Measurements from ENCODE around the gene SHC4. TPM values are rescaled to one million over a fixed set of nuclear protein-coding genes. Genes with fewer than 3 reads are reported as not detected.

Gene SHC4
- total and polyA plus RNA-seq, 7 donors: under 0.01 to 4.6 (median 2.2) TPM; not detected in 1

- intact Hi-C loops (cut with DNase I): loop anchor here (5.0 kb wide), 3 partner anchors 87 to 542 kb away; partner anchors contain the start of genes SECISBP2L and SHC4
- no peaks in the 10 kb centered on the region for H3K36me3 ChIP-seq
- no peak overlapping the region for H3K4me3 ChIP-seq
- no peak for DNase-seq
- no peaks in the 10 kb centered on the region for H3K27me3 ChIP-seq
- no peaks in the 10 kb centered on the region for H3K9me3 ChIP-seq
- 69 to 74% methylated on average over 2 of the region's 2 CpGs for WGBS, 2 donors
- H3K27ac ChIP-seq: no peak overlapping the region
- TF ChIP-seq EP300 (IDR thresholded peaks at IDR 0.05): no peak
- TF ChIP-seq CTCF (IDR thresholded peaks at IDR 0.05): no peak
- no peak for TF ChIP-seq POLR2AphosphoS5 (IDR thresholded peaks at IDR 0.05)
- TF ChIP-seq POLR2A (IDR thresholded peaks at IDR 0.05): no peak
- peaks cover 0 to 19% (median 11%) of the 10 kb centered on the region in 4 donors for H3K4me1 ChIP-seq
These were observed 88.3 kb downstream of the SHC4 start for GRCh38 chr15:48875241-48875960.

- Histone ChIP-seq H3K9me3 (no peaks in the 10 kb centered on the region), H3K36me3 (no peaks in the 10 kb centered on the region), H3K27me3 (no peaks in the 10 kb centered on the region), H3K27ac (no peak overlapping the region), H3K4me1 (no peaks in the 10 kb centered on the region), H3K4me3 (no peak overlapping the region)
- no peak for DNase-seq
- WGBS, 2 donors: 55 to 85% methylated on average over 2 of the region's 2 CpGs
- intact Hi-C loops (cut with DNase I): no loop called here
- TF ChIP-seq CTCF (IDR thresholded peaks at IDR 0.05) (no peak), POLR2AphosphoS5 (IDR thresholded peaks at IDR 0.05) (no peak), POLR2A (IDR thresholded peaks at IDR 0.05) (no peak), EP300 (IDR thresholded peaks at IDR 0.05) (no peak)
These were observed 91.1 kb downstream of the SHC4 start for GRCh38 chr15:48872632-48873031.

- Histone ChIP-seq H3K4me3 (no peak overlapping the region), H3K4me1 (peaks cover 0 to under 1% (median under 1%) of the 10 kb centered on the region in 4 donors), H3K27me3 (no peaks in the 10 kb centered on the region), H3K27ac (no peak overlapping the region), H3K9me3 (no peaks in the 10 kb centered on the region), H3K36me3 (no peaks in the 10 kb centered on the region)
- no peak for DNase-seq
- intact Hi-C loops (cut with DNase I): no loop called here
- TF ChIP-seq POLR2AphosphoS5 (IDR thresholded peaks at IDR 0.05): no peak
- TF ChIP-seq POLR2A (IDR thresholded peaks at IDR 0.05): no peak
- TF ChIP-seq CTCF (IDR thresholded peaks at IDR 0.05): no peak
- no peak for TF ChIP-seq EP300 (IDR thresholded peaks at IDR 0.05)
These were observed 92.2 kb downstream of the SHC4 start for GRCh38 chr15:48871542-48871941.

DNA sequence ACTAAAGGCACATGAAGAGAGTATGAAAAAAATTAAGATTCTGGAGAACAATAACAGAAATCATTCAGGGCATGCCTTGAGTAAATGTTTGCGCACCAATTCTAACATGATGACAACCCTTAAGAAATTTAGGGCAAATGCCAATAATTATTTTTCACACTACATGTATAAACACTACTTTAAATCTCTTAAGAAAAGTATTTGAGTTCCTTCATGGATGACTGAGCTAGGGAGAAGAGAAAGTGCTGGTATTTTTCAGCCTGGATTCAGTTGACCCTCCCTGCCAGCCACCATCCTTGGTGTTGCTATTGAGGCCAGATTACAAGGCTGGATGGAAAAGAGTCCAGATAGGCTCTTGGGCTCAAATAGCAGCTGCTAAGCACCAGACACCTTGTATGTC, 93.8 kb downstream of the SHC4 start:
- intact Hi-C loops (cut with DNase I): no loop called here
- no peak overlapping the region for H3K27ac ChIP-seq
- H3K4me3 ChIP-seq: no peak overlapping the region
- no peak for TF ChIP-seq CTCF (IDR thresholded peaks at IDR 0.05)
- TF ChIP-seq POLR2A (IDR thresholded peaks at IDR 0.05): no peak
- no peak for TF ChIP-seq POLR2AphosphoS5 (IDR thresholded peaks at IDR 0.05)
- no peak for TF ChIP-seq EP300 (IDR thresholded peaks at IDR 0.05)
- H3K4me1 ChIP-seq: peaks cover 0 to 13% (median 7%) of the 10 kb centered on the region in 4 donors
- no peaks in the 10 kb centered on the region for H3K9me3 ChIP-seq
- no peaks in the 10 kb centered on the region for H3K36me3 ChIP-seq
- WGBS, 2 donors: 100% methylated on average over 1 of the region's 1 CpG
- no peaks in the 10 kb centered on the region for H3K27me3 ChIP-seq
- DNase-seq: no peak
